Astrocyte (in vitro differentiated cells and primary cell): ENCODE data around the gene COL15A1.

Source experiments
- EZH2 ChIP-seq: IDR thresholded peaks from 2 replicates; pipeline ENCODE4 v1.6.1; 2012; ENCODE audit warnings: mild to moderate bottlenecking, low read length, inconsistent platforms; ENCODE audit not compliant: insufficient read depth
- TF ChIP-seq, protein P1 (sequence below): IDR thresholded peaks from 2 replicates; pipeline ENCODE4 v1.5.1; 2011; ENCODE audit warnings: low read depth, mild to moderate bottlenecking, inconsistent platforms, low read length, moderate library complexity; ENCODE audit not compliant: insufficient read depth

DNA sequence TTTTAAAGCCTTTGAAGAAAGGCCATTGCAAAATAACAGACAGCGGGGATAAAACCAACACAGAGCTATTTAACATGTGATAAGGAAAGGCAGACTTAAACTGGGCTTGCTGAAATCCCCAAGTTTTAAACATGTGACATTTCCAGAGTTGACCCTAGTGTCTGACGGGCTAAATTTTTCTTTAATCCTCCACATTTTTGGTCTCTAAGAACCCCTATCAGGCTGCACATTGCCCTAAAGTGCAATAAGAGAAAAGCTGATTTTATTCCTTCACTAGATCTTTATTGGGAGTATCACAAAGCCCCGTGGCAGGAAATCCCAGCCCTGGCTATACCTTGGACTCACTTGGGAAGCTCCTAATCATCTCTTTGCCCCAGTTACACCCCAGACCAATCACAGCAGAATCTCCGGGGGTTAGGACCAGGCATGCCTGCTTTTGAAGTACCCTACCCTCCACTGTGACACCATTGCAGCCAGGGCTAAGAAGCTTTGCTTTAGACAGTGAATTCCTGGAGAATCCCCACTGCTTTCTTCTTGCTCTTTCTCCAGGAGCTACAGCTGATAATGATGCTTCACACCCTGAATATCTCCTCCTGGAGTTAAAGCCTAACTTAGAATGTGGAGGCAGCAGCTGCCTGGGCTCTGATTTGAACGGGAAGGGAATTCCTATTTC lies 20.1 kb upstream of the COL15A1 start:
- TF ChIP-seq, protein P1, sequence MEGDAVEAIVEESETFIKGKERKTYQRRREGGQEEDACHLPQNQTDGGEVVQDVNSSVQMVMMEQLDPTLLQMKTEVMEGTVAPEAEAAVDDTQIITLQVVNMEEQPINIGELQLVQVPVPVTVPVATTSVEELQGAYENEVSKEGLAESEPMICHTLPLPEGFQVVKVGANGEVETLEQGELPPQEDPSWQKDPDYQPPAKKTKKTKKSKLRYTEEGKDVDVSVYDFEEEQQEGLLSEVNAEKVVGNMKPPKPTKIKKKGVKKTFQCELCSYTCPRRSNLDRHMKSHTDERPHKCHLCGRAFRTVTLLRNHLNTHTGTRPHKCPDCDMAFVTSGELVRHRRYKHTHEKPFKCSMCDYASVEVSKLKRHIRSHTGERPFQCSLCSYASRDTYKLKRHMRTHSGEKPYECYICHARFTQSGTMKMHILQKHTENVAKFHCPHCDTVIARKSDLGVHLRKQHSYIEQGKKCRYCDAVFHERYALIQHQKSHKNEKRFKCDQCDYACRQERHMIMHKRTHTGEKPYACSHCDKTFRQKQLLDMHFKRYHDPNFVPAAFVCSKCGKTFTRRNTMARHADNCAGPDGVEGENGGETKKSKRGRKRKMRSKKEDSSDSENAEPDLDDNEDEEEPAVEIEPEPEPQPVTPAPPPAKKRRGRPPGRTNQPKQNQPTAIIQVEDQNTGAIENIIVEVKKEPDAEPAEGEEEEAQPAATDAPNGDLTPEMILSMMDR, result no peak
- TF ChIP-seq EZH2, result no peak
